Fibroblast of lung (primary cell): ENCODE measurements around the gene LIF. TPM values are rescaled to one million over a fixed set of nuclear protein-coding genes. Genes with fewer than 3 reads are reported as not detected.
A peak's percentile ranks its signal among the peaks of the same experiment; 100 is the strongest.

ENCODE experiments used
- DNase-seq, 2 donors: peaks; one replicate each; pipeline versions ENCODE4 v3.0.0 to v3.0.0-alpha.2; 2010; ENCODE audit warnings: low read depth in 2 of 2
- H2AFZ ChIP-seq: 2 replicates; pipeline ENCODE4 v1.5.1; 2012; ENCODE audit warnings: low read length, control low read depth, inconsistent platforms
- H3K27ac ChIP-seq: 2 replicates; pipeline ENCODE4 v1.5.1; 2011; ENCODE audit warnings: low read length, control low read depth; ENCODE audit not compliant: insufficient read depth
- H3K27me3 ChIP-seq: 2 replicates; pipeline ENCODE4 v1.5.1; 2011; ENCODE audit warnings: mild to moderate bottlenecking, low read length; ENCODE audit not compliant: control insufficient read depth, insufficient read depth
- H3K36me3 ChIP-seq: 2 replicates; pipeline ENCODE4 v1.5.1; 2011; ENCODE audit warnings: low read length; ENCODE audit not compliant: control insufficient read depth, insufficient read depth
- H3K4me1 ChIP-seq: 2 replicates; pipeline ENCODE4 v1.5.1; 2011; ENCODE audit warnings: low read length; ENCODE audit not compliant: control insufficient read depth, insufficient read depth; ENCODE audit errors: extremely low read depth
- H3K4me2 ChIP-seq: 2 replicates; pipeline ENCODE4 v1.5.1; 2011; ENCODE audit warnings: low read length, control low read depth; ENCODE audit not compliant: insufficient read depth; ENCODE audit errors: extremely low read depth
- H3K4me3 ChIP-seq, 4 experiments: fragments of 200-600 bp in 1 of 4; sonication (generic) in 1 of 4; replicated peaks in 1 of 4; 2 replicates each; pipeline ENCODE4 v1.5.1; 2011 to 2016; ENCODE audit warnings: low read length in 4 of 4, low read depth in 3 of 4, mild to moderate bottlenecking in 3 of 4, control low read depth in 2 of 4, inconsistent platforms in 1 of 4, mixed read lengths in 1 of 4; ENCODE audit not compliant: insufficient read depth in 1 of 4; ENCODE audit errors: control extremely low read depth in 1 of 4
- H3K79me2 ChIP-seq: 2 replicates; pipeline ENCODE4 v1.5.1; 2012; ENCODE audit warnings: mild to moderate bottlenecking, low read length, inconsistent platforms; ENCODE audit not compliant: control insufficient read depth, insufficient read depth
- H3K9ac ChIP-seq: 2 replicates; pipeline ENCODE4 v1.5.1; 2011; ENCODE audit warnings: mild to moderate bottlenecking, low read length, control low read depth; ENCODE audit not compliant: insufficient read depth
- H3K9me3 ChIP-seq: 2 replicates; pipeline ENCODE4 v1.5.1; 2012; ENCODE audit warnings: low read depth, low read length; ENCODE audit not compliant: control insufficient read depth, insufficient read depth
- H4K20me1 ChIP-seq: 2 replicates; pipeline ENCODE4 v1.5.1; 2011; ENCODE audit warnings: low read length; ENCODE audit not compliant: control insufficient read depth, insufficient read depth; ENCODE audit errors: extremely low read depth
- EZH2 ChIP-seq: IDR thresholded peaks from 2 replicates; pipeline ENCODE4 v1.5.1; 2012; ENCODE audit warnings: low read length, control low read depth, mild to moderate bottlenecking; ENCODE audit errors: missing control alignments
- polyA plus RNA-seq, 2 donors: library from polyadenylated mRNA; depleted of rRNA in 1 of 2; stranded (reverse) in 1 of 2; unstranded in 1 of 2; fragments of >200 nt; gene quantifications; 2 replicates each; pipeline ENCODE4 v1.2.1, GENCODE V29; 2011 to 2012; ENCODE audit warnings: missing spikeins in 1 of 2
- total RNA-seq: library from RNA; depleted of rRNA; stranded (reverse); fragments of >200 nt; gene quantifications from 2 replicates; pipeline ENCODE4 v1.2.1, GENCODE V29; 2014
- TF ChIP-seq, protein P1 (sequence below), 2 donors: IDR thresholded peaks in 1 of 2; conservative IDR thresholded peaks in 1 of 2; 1 replicate in 1 of 2; 2 replicates in 1 of 2; pipeline ENCODE4 v1.5.1; 2011 to 2012; ENCODE audit warnings: low read length in 2 of 2, control low read depth in 1 of 2, inconsistent platforms in 1 of 2, low read depth in 1 of 2, mild to moderate bottlenecking in 1 of 2

Gene LIF
- total and polyA plus RNA-seq, 2 donors (not counting 1 experiment from before 2014, with no cell fraction given): 4.5 to 11.2 TPM

- Histone ChIP-seq H4K20me1 (no peaks in the 10 kb centered on the region), H3K4me3 (peak overlapping the region in 1 of 4 experiments; percentile 33), H3K9ac (no peak overlapping the region), H3K79me2 (peaks cover 43% of the 10 kb centered on the region), H3K36me3 (peaks cover 14% of the 10 kb centered on the region), H3K9me3 (no peaks in the 10 kb centered on the region), H3K4me2 (peak overlapping the region; percentile 75), H3K4me1 (peaks cover 49% of the 10 kb centered on the region), H3K27me3 (no peaks in the 10 kb centered on the region), H3K27ac (no peak overlapping the region), H2AFZ (no peak overlapping the region)
- TF ChIP-seq EZH2: no peak
- DNase-seq: no peak
Observed at GRCh38 chr22:30247974-30248373, 1.4 kb upstream of the LIF start.

GRCh38 chr22:30247561-30247960, 1.0 kb upstream of the LIF start:
- Histone ChIP-seq H3K9ac (peak overlapping the region; percentile 26), H2AFZ (no peak overlapping the region), H3K4me3 (peak overlapping the region in 1 of 4 experiments; percentile 82), H4K20me1 (no peaks in the 10 kb centered on the region), H3K4me2 (peak overlapping the region; percentile 75), H3K36me3 (peaks cover 16% of the 10 kb centered on the region), H3K27me3 (no peaks in the 10 kb centered on the region), H3K4me1 (peaks cover 49% of the 10 kb centered on the region), H3K79me2 (peaks cover 48% of the 10 kb centered on the region), H3K27ac (peak overlapping the region; percentile 95), H3K9me3 (no peaks in the 10 kb centered on the region)
- no peak for DNase-seq
- TF ChIP-seq EZH2: no peak
- TF ChIP-seq, protein P1, sequence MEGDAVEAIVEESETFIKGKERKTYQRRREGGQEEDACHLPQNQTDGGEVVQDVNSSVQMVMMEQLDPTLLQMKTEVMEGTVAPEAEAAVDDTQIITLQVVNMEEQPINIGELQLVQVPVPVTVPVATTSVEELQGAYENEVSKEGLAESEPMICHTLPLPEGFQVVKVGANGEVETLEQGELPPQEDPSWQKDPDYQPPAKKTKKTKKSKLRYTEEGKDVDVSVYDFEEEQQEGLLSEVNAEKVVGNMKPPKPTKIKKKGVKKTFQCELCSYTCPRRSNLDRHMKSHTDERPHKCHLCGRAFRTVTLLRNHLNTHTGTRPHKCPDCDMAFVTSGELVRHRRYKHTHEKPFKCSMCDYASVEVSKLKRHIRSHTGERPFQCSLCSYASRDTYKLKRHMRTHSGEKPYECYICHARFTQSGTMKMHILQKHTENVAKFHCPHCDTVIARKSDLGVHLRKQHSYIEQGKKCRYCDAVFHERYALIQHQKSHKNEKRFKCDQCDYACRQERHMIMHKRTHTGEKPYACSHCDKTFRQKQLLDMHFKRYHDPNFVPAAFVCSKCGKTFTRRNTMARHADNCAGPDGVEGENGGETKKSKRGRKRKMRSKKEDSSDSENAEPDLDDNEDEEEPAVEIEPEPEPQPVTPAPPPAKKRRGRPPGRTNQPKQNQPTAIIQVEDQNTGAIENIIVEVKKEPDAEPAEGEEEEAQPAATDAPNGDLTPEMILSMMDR (conservative IDR thresholded peaks at IDR 0.05 in 1 of 2, IDR thresholded peaks at IDR 0.05 in 1 of 2; ENCODE audit: low read depth in 1 of 2, low read length in 2 of 2): no peak

DNA sequence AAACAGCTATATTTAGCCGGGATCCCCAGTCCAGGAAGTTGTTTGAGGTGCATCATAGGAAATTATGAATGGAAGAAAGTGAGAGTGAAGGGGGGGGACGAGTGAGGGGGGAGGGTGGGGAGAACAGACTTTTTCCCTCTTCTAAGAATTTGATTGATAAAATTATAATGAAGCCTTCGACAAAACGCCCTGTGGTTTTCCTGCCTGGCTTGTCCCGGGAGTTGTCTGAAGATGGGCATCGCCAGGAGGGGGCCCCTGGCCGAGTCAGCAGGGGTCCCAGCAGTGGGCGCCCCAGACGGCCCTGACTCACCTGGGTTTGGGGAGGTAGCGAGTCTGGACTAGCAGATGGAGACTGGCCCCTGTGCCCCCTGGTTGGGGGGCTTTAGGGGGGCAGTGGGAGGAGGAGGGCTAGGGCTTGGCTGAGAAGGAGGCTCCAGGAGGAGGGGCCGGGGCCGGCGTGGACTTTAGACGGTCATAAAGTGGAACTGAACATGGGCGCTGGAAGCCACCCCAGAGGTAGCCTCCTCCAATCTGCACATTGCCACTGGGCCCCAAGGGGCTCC, 336 bp upstream of the LIF start:
- H3K9ac ChIP-seq: peak overlapping the region; percentile 96
- no peak overlapping the region for H2AFZ ChIP-seq
- H3K4me1 ChIP-seq: peaks cover 48% of the 10 kb centered on the region
- TF ChIP-seq EZH2: no peak
- TF ChIP-seq, protein P1 (conservative IDR thresholded peaks at IDR 0.05 in 1 of 2, IDR thresholded peaks at IDR 0.05 in 1 of 2; ENCODE audit: low read depth in 1 of 2, low read length in 2 of 2): no peak
- peak overlapping the region; percentile 99 for H3K4me2 ChIP-seq
- H3K79me2 ChIP-seq: peaks cover 49% of the 10 kb centered on the region
- peaks cover 17% of the 10 kb centered on the region for H3K36me3 ChIP-seq
- no peaks in the 10 kb centered on the region for H3K9me3 ChIP-seq
- no peaks in the 10 kb centered on the region for H3K27me3 ChIP-seq
- H3K4me3 ChIP-seq: peak overlapping the region; percentile 54 to 82 (median 68)
- DNase-seq: peak in 1 of 2 donors; percentile 82
- H4K20me1 ChIP-seq: no peaks in the 10 kb centered on the region
- H3K27ac ChIP-seq: peak overlapping the region; percentile 95
